ENCODE results near the gene TGM2.

DNA sequence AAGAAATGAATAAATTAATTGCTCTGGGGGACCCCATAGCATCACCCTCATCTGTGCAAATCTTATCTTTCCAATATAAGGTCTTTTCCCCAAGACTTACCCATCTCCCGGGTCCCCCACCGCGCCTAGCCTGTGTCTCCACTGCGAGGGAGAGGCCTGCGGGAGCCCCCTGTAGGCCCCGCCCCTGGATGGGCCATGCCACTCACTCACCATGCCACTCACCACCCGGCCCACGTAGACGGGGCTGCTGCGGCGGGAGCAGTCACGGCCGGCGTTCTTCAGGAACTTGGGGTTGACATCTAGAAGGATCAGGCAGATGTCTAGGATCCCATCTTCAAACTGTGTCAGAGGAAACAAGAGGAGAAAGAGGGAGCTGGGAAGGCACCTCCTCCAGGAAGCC, 17.3 kb downstream of the TGM2 start:
- TF ChIP-seq, protein P1, sequence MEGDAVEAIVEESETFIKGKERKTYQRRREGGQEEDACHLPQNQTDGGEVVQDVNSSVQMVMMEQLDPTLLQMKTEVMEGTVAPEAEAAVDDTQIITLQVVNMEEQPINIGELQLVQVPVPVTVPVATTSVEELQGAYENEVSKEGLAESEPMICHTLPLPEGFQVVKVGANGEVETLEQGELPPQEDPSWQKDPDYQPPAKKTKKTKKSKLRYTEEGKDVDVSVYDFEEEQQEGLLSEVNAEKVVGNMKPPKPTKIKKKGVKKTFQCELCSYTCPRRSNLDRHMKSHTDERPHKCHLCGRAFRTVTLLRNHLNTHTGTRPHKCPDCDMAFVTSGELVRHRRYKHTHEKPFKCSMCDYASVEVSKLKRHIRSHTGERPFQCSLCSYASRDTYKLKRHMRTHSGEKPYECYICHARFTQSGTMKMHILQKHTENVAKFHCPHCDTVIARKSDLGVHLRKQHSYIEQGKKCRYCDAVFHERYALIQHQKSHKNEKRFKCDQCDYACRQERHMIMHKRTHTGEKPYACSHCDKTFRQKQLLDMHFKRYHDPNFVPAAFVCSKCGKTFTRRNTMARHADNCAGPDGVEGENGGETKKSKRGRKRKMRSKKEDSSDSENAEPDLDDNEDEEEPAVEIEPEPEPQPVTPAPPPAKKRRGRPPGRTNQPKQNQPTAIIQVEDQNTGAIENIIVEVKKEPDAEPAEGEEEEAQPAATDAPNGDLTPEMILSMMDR (IDR thresholded peaks at IDR 0.05) = no peak
- no peak for TF ChIP-seq POLR2AphosphoS5 (IDR thresholded peaks at IDR 0.05; ENCODE audit: low read depth, low read length)
